ENCODE data around the gene DRGX. TPM values are rescaled to one million over a fixed set of nuclear protein-coding genes. Genes with fewer than 3 reads are reported as not detected.

The DRGX gene
- total RNA-seq, 1 donor from 2014 or later, result not detected

GRCh38 chr10:49328401-49329145 is 67.3 kb downstream of the DRGX start:
- ATAC-seq (ENCODE audit: poor library complexity) (no peak), DNase-seq (no peak)

GRCh38 chr10:49327036-49327813 is 68.7 kb downstream of the DRGX start:
- no peak for DNase-seq
- no peak for ATAC-seq (ENCODE audit: poor library complexity)
- intact Hi-C loops (cut with DNase I), result no loop called here

More at GRCh38 chr10:49328401-49329145, 67.3 kb downstream of the DRGX start:
- intact Hi-C loops (cut with DNase I), result no loop called here

- intact Hi-C loops (cut with DNase I), result no loop called here
- no peak for ATAC-seq (ENCODE audit: poor library complexity)
Measured at GRCh38 chr10:49325916-49326783, 69.7 kb downstream of the DRGX start.

GRCh38 chr10:49325131-49325915 is 70.6 kb downstream of the DRGX start:
- ATAC-seq (ENCODE audit: poor library complexity), result no peak
- intact Hi-C loops (cut with DNase I), result no loop called here
- DNase-seq, result no peak

More at GRCh38 chr10:49325916-49326783, 69.7 kb downstream of the DRGX start:
- DNase-seq, result no peak

- no peak for ATAC-seq (ENCODE audit: poor library complexity)
- DNase-seq, result no peak
- intact Hi-C loops (cut with DNase I), result no loop called here
Measured at GRCh38 chr10:49324711-49325110, 71.2 kb downstream of the DRGX start.

- intact Hi-C loops (cut with DNase I), result no loop called here
- DNase-seq, result no peak
- ATAC-seq (ENCODE audit: poor library complexity), result no peak
Measured at GRCh38 chr10:49323896-49324270, 72.0 kb downstream of the DRGX start.

- peak; percentile 86 for ATAC-seq (ENCODE audit: poor library complexity)
- DNase-seq, result no peak
- intact Hi-C loops (cut with DNase I), result no loop called here
Measured at GRCh38 chr10:49323171-49323895, 72.6 kb downstream of the DRGX start.

- intact Hi-C loops (cut with DNase I), result no loop called here
- ATAC-seq (ENCODE audit: poor library complexity) (peak; percentile 3), DNase-seq (no peak)
Measured at GRCh38 chr10:49322371-49323170, 73.3 kb downstream of the DRGX start.

- intact Hi-C loops (cut with DNase I), result no loop called here
- ATAC-seq (ENCODE audit: poor library complexity) (no peak), DNase-seq (no peak)
Measured at GRCh38 chr10:49321021-49321420, 74.9 kb downstream of the DRGX start.

- no peak for DNase-seq
Measured at GRCh38 chr10:49320191-49320590, 75.7 kb downstream of the DRGX start.

GRCh38 chr10:49319206-49319605 is 76.7 kb downstream of the DRGX start:
- no peak for ATAC-seq (ENCODE audit: poor library complexity)
- intact Hi-C loops (cut with DNase I), result no loop called here
- no peak for DNase-seq

More at GRCh38 chr10:49320191-49320590, 75.7 kb downstream of the DRGX start:
- ATAC-seq (ENCODE audit: poor library complexity), result no peak
- intact Hi-C loops (cut with DNase I), result no loop called here

GRCh38 chr10:49318755-49319154 is 77.1 kb downstream of the DRGX start:
- intact Hi-C loops (cut with DNase I), result no loop called here
- ATAC-seq (ENCODE audit: poor library complexity) (no peak), DNase-seq (no peak)

GRCh38 chr10:49318028-49318427 is 77.9 kb downstream of the DRGX start:
- ATAC-seq (ENCODE audit: poor library complexity) (no peak), DNase-seq (no peak)
- intact Hi-C loops (cut with DNase I), result no loop called here

- ATAC-seq (ENCODE audit: poor library complexity) (no peak), DNase-seq (no peak)
- intact Hi-C loops (cut with DNase I), result no loop called here
Measured at GRCh38 chr10:49314806-49315205, 81.1 kb downstream of the DRGX start.

Data from Right ventricle myocardium superior (tissue), 1 donor.